H7 (cell line): ENCODE measurements around the gene PSD2. TPM values are rescaled to one million over a fixed set of nuclear protein-coding genes. Genes with fewer than 3 reads are reported as not detected.

Experiments used
- DNase-seq: peaks from one replicate; pipeline ENCODE4 v3.0.0; 2012
- H3K27me3 ChIP-seq: 2 replicates; pipeline ENCODE4 v1.6.0; 2011; ENCODE audit warnings: mild to moderate bottlenecking, low read length; ENCODE audit not compliant: control insufficient read depth, insufficient read depth
- H3K36me3 ChIP-seq: replicated peaks from 2 replicates; pipeline ENCODE4 v1.5.1; 2011; ENCODE audit warnings: low read length; ENCODE audit not compliant: control insufficient read depth, insufficient read depth
- H3K4me3 ChIP-seq: 2 replicates; pipeline ENCODE4 v1.5.1; 2011; ENCODE audit warnings: low read depth, mild to moderate bottlenecking, control low read depth, low read length, moderate library complexity; ENCODE audit not compliant: insufficient read depth
- total RNA-seq: library from RNA; depleted of rRNA; stranded (reverse); fragments of >200 nt; shearing (Covaris generic); gene quantifications from 2 replicates; pipeline ENCODE4 v1.2.3, GENCODE V29; 2014; rRNA removed

PSD2 gene
- total RNA-seq, 1 experiment from 2014 or later: 0.10 TPM

DNA sequence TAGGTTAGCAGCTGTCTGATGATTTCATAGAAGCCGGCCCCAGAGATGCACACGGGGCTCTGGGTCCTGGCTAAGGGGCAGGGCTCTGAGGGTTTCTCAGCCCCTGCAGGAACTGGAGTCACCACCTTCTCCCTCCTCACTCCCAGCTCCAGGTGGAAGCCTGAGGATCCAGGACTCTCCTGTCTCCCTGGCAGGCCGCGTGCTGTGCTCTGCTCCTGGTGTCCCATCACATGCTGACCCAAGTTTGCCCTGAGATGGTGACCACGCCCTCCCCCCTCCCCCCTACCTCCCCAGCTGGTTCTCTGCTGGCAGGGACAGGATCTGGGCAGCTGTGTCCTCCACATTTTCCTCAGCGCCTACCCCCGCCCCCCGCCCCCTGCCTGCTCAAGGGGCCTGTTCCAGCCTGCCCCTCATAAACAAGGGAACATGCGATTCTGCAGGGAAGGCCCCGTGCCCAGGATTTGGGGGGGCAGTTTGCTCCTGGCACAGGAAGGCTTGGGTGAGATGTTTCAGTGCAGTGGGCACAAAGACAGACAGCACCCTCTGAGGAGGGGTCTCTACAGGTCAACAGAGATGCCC is 87.4 kb downstream of the PSD2 start:
- DNase-seq: peak; percentile 65
- Histone ChIP-seq H3K4me3 (no peak overlapping the region), H3K36me3 (no peaks in the 10 kb centered on the region), H3K27me3 (peaks cover 3% of the 10 kb centered on the region; the same call in 1 of the 2 replicates)

DNA sequence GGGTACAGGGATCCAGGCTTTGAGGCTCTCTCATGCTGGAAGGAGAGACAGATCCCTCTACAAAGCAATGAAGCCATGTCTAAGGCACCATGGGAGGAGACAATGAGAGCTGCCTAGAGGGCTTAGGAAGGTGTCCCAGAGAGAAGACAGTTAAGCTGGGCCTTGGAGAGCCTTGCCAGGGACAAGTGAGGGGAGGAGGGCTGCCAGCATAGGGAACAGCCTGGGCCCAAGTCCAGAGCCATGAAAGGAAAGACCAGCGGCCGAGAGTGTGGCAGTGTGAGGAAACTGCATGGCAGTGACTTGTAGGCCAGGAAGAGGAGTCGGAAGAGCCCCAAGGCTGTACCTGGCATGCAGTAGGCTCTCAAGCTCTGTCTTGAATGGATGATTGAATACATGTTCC is 88.5 kb downstream of the PSD2 start:
- H3K27me3 ChIP-seq: peaks cover 3% of the 10 kb centered on the region; the same call in 1 of the 2 replicates
- no peaks in the 10 kb centered on the region for H3K36me3 ChIP-seq
- no peak overlapping the region for H3K4me3 ChIP-seq
- DNase-seq: no peak

DNA sequence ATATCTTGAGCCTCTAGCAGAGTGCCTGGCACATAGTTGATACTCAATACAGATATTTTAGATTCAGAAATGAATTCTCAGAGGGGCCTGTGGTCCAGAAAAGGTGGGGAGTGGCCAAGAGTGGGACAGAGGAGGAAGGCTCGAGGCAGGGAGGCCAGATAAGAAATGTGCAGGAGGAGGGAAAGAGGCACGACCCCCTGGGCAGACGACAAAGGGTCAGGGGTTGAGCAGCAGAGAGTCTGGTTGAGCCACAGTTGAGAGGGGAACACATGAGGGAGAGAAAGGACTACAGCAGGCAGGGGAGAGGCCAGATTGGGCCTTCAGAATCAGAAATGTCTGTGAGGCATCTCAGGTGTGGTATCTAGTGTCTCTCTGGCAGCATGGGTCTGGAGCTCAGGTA is 89.1 kb downstream of the PSD2 start:
- peaks cover 3% of the 10 kb centered on the region; the same call in 1 of the 2 replicates for H3K27me3 ChIP-seq
- DNase-seq: no peak
- H3K4me3 ChIP-seq: no peak overlapping the region
- H3K36me3 ChIP-seq: no peaks in the 10 kb centered on the region

DNA sequence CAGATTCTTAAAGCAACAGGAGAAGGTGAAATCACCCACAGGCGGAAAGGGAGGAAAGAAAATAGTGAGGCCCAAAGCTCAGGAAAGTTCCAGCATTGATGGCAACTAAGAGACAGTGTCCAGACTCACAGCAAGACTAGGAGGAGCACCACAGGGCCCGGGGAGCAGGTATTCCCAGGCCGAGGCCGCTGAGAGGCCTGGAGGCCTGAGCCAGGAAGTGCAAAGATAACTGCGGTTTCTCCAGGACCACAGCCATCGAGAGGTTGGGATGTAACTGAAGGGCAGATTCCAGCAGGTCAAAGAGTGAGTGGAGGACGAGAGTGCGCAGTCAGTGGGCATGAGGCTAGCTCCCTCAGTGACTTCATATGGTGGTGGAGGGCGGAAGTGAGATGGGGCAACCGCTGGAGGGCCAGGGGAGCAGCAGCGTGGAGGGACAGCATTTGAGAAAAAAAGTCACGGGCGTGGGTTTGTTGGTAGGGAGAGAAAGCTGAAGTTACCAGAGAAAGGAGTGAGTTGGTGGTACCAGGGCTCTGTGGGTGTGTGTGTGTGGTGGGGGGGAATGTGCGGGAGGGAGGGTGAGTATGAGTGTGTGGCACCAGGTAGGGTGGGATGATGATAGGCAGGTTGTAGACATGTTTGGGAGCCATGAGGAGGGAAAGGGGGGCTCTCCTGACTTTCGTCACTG is 89.7 kb downstream of the PSD2 start:
- Histone ChIP-seq H3K4me3 (no peak overlapping the region), H3K27me3 (peaks cover 3% of the 10 kb centered on the region; the same call in 1 of the 2 replicates), H3K36me3 (no peaks in the 10 kb centered on the region)
- no peak for DNase-seq

DNA sequence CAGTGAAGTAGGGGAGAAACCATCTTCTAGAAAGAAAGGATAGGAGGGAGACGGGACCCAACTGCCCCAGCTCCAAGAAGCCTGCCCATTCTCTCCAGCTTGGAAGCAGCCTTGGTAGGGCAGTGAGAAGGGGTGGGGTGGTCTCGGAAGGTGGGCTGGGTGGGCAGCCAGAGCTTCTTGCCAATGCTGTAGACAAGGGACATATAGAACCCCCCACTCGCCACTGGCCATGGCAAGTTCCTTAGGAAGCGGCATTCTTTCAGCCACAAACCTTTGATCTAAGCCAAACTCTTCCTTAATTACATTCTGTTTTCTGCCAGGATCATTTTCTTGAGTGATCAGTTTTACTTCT is 90.2 kb downstream of the PSD2 start:
- Histone ChIP-seq H3K27me3 (peaks cover 3% of the 10 kb centered on the region; the same call in 1 of the 2 replicates), H3K4me3 (no peak overlapping the region), H3K36me3 (no peaks in the 10 kb centered on the region)

DNA sequence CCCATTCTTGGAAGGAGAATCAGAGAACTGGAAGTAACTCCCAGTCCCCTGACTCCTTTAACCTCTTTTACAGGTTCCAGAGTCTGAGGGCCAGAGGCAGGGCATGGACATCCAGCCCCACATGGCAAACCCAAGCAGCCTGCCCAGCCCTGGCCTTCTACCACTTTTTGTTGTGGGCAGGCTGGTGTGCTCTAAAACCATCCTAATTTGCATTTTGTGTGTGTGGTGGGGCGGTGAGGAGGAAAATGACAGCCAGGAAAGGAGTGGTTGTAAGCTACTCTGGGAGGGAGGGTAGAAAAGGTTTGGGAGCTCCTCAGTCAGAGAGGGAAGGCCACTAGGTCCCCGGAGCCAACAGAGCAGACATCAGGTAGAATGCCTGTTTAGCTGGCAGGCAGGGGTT is 90.6 kb downstream of the PSD2 start:
- DNase-seq: no peak
- Histone ChIP-seq H3K27me3 (peaks cover 3% of the 10 kb centered on the region; the same call in 1 of the 2 replicates), H3K4me3 (no peak overlapping the region), H3K36me3 (no peaks in the 10 kb centered on the region)

More for the DNA sequence above, 90.2 kb downstream of the PSD2 start:
- DNase-seq: no peak

- Histone ChIP-seq H3K4me3 (no peak overlapping the region), H3K27me3 (peaks cover 4% of the 10 kb centered on the region), H3K36me3 (no peaks in the 10 kb centered on the region)
- DNase-seq: no peak
Measured at GRCh38 chr5:139888370-139888769, 92.8 kb downstream of the PSD2 start.

DNA sequence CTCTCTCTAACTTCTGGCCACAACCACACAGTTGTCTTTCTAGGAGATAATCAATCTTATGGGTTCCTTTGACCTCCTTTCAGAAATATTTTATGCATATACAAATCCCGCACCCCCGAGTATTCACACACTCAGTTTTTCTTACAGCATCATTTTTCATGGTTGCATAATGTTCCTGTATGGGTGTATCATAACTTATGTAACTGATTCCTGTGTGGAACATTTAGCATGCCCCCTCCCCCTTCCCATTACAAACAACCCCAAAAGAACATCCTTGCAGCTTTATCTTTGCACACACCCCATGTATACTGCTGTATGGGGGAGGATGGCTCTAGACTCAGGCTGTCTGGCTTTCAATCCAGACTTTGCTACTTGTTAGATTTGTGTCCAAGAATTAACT is 93.8 kb downstream of the PSD2 start:
- DNase-seq: no peak
- Histone ChIP-seq H3K27me3 (peaks cover 2% of the 10 kb centered on the region), H3K4me3 (no peak overlapping the region), H3K36me3 (no peaks in the 10 kb centered on the region)

- Histone ChIP-seq H3K4me3 (no peak overlapping the region), H3K27me3 (peaks cover 6% of the 10 kb centered on the region), H3K36me3 (no peaks in the 10 kb centered on the region)
- DNase-seq: no peak
Measured at GRCh38 chr5:139893873-139894272, 98.3 kb downstream of the PSD2 start.

Other genes starting within 250 kb of the PSD2 start
- gene UBE2D2, start 234.5 kb upstream of the PSD2 start, total RNA-seq: 150 and 167 TPM in 2 replicates
- gene CXXC5, start 147.5 kb upstream of the PSD2 start, total RNA-seq: 150 and 154 TPM in 2 replicates
- 0.24 TPM in 1 of 2 replicates, not detected in the other for gene NRG2, start 247.5 kb downstream of the PSD2 start, total RNA-seq